GM12891 (cell line): ENCODE data around the gene SDR42E1.

Source experiments
- POLR2A ChIP-seq: IDR thresholded peaks from 2 replicates; pipeline ENCODE4 v1.6.1; 2011; ENCODE audit warnings: low read depth, low read length, control low read depth
- POLR2AphosphoS5 ChIP-seq: IDR thresholded peaks from 2 replicates; pipeline ENCODE4 v1.6.1; 2011; ENCODE audit warnings: low read depth, low read length, control low read depth
- SPI1 ChIP-seq: IDR thresholded peaks from 2 replicates; pipeline ENCODE4 v1.6.1; 2011; ENCODE audit warnings: low read depth, low read length, control low read depth

GRCh38 chr16:82055728-82056549 lies 44.7 kb upstream of the SDR42E1 start:
- no peak for TF ChIP-seq SPI1
- TF ChIP-seq POLR2A = no peak
- no peak for TF ChIP-seq POLR2AphosphoS5
